GM12878 (cell line): ENCODE data around the gene MUSK. TPM values are rescaled to one million over a fixed set of nuclear protein-coding genes. Genes with fewer than 3 reads are reported as not detected.

Experiments used
- ATAC-seq: fragments of 200-7000 bp; cut with Tn5 transposase; 3 replicates; pipeline ENCODE4 v1.9.1; 2020; ENCODE audit warnings: mild to moderate bottlenecking, moderate library complexity
- BruUV-seq: library from RNA; stranded (reverse); fragments of 400-500 nt; replicated peaks from 2 replicates; lab custom pipeline; 2021; lab: Mats Ljungman, UMichigan
- CTCF ChIA-PET: fragments of 300-600 bp; sonication (Branson Sonifier 250); formaldehyde crosslinking; extraction: SDS; loops from one replicate; lab custom pipeline; 2021; ENCODE audit warnings: inconsistent platforms; lab: Yijun Ruan, JAX
- POLR2A ChIA-PET: fragments of 350-600 bp; formaldehyde crosslinking; extraction: SDS; loops from one replicate; lab custom pipeline; 2021; ENCODE audit warnings: inconsistent platforms; lab: Charles Lee
- RAD21 ChIA-PET: fragments of 300-600 bp; sonication (Branson Sonifier 250); formaldehyde crosslinking; loops from one replicate; lab custom pipeline; 2023; ENCODE audit warnings: antibody characterized with exemption; ENCODE audit not compliant: unreplicated experiment; lab: Charles Lee
- SMC1A ChIA-PET: fragments of 300-600 bp; sonication (Branson Sonifier 250); formaldehyde crosslinking; loops from one replicate; lab custom pipeline; 2023; ENCODE audit not compliant: unreplicated experiment, uncharacterized antibody; lab: Charles Lee
- DNase-seq: peaks from one replicate; pipeline ENCODE4 v3.0.0-alpha.2; 2011; ENCODE audit warnings: low read depth, low spot score
- FAIRE-seq: peaks from 3 replicates; lab custom pipeline; 2011; peaks lifted over from hg19 to GRCh38; lab: Jason Lieb, UNC
- H2AFZ ChIP-seq: 2 replicates; pipeline ENCODE4 v1.6.0; 2011; ENCODE audit warnings: low read depth, low read length, control low read depth; ENCODE audit not compliant: control insufficient read depth
- H3K27ac ChIP-seq: 2 replicates; pipeline ENCODE4 v1.5.1; 2011; ENCODE audit warnings: control low read depth; ENCODE audit not compliant: control insufficient read depth, insufficient read depth
- H3K27me3 ChIP-seq, 2 experiments: replicated peaks in 1 of 2; 2 replicates each; pipeline versions ENCODE4 v1.6.0 to v1.6.1; 2011; ENCODE audit warnings: low read length in 1 of 2; ENCODE audit not compliant: control insufficient read depth in 2 of 2, insufficient read depth in 2 of 2
- H3K36me3 ChIP-seq, 2 experiments: 2 replicates each; pipeline ENCODE4 v1.5.1; 2011; ENCODE audit warnings: low read length in 1 of 2; ENCODE audit not compliant: control insufficient read depth in 2 of 2, insufficient read depth in 2 of 2
- H3K4me1 ChIP-seq: 2 replicates; pipeline ENCODE4 v1.6.1; 2011; ENCODE audit warnings: mild to moderate bottlenecking, low read length, moderate library complexity, mixed read lengths; ENCODE audit not compliant: control insufficient read depth, insufficient read depth
- H3K4me2 ChIP-seq: 2 replicates; pipeline ENCODE4 v1.6.0; 2011; ENCODE audit warnings: control low read depth; ENCODE audit not compliant: control insufficient read depth, insufficient read depth
- H3K4me3 ChIP-seq: fragments of 200-600 bp; sonication (generic); 2 replicates; pipeline ENCODE4 v1.5.1; 2016
- H3K79me2 ChIP-seq: 2 replicates; pipeline ENCODE4 v1.6.0; 2011; ENCODE audit warnings: low read length; ENCODE audit not compliant: control insufficient read depth, insufficient read depth
- H3K9ac ChIP-seq: 2 replicates; pipeline ENCODE4 v1.8.0; 2011; ENCODE audit warnings: low read length, control low read depth, mixed read lengths; ENCODE audit not compliant: control insufficient read depth, insufficient read depth
- H3K9me3 ChIP-seq: replicated peaks from 3 replicates; pipeline ENCODE4 v1.5.1; 2011; ENCODE audit warnings: mild to moderate bottlenecking, low read length; ENCODE audit not compliant: control insufficient read depth, insufficient read depth
- H4K20me1 ChIP-seq: 2 replicates; pipeline ENCODE4 v1.6.0; 2011; ENCODE audit not compliant: control insufficient read depth, insufficient read depth
- EED ChIP-seq: sonication (generic); IDR thresholded peaks from 2 replicates; pipeline ENCODE4 v1.6.1; 2016; ENCODE audit warnings: antibody characterized with exemption, low read depth
- EGR1 ChIP-seq, 2 experiments: IDR thresholded peaks; 1 replicate in 1 of 2; 2 replicates in 1 of 2; pipeline ENCODE4 v1.6.1; 2011 to 2012; ENCODE audit warnings: low read depth in 2 of 2, low read length in 2 of 2, borderline replicate concordance in 1 of 2, mild to moderate bottlenecking in 1 of 2, moderate library complexity in 1 of 2
- RELA ChIP-seq: fragments of 450-650 bp; IDR thresholded peaks from 2 replicates; pipeline ENCODE4 v1.8.0; 2014; ENCODE audit warnings: borderline replicate concordance; ENCODE audit not compliant: partially characterized antibody
- SREBF2 ChIP-seq: IDR thresholded peaks from 2 replicates; pipeline ENCODE4 v1.6.1; 2012; ENCODE audit warnings: mild to moderate bottlenecking, low read length
- TCF7 ChIP-seq: IDR thresholded peaks from 2 replicates; pipeline ENCODE4 v1.6.1; 2014; ENCODE audit warnings: antibody characterized with exemption, borderline replicate concordance
- ZNF217 ChIP-seq: fragments of 450-650 bp; IDR thresholded peaks from 2 replicates; pipeline ENCODE4 v1.6.1; 2017; ENCODE audit warnings: antibody characterized with exemption, mild to moderate bottlenecking
- ZNF622 ChIP-seq: fragments of 450-650 bp; IDR thresholded peaks from 2 replicates; pipeline ENCODE4 v1.6.1; 2017; ENCODE audit warnings: mild to moderate bottlenecking, inconsistent platforms
- WGBS: methylation state at CpG from one replicate; pipeline ENCODE4 v1.1.6; 2016; ENCODE audit warnings: low lambda C conversion rate; ENCODE audit not compliant: insufficient replicate concordance, insufficient coverage; ENCODE audit errors: missing lambda C conversion rate; 5-methylcytosine and 5-hydroxymethylcytosine counted together
- in situ Hi-C: fragments of 300-500 bp; cut with MboI; formaldehyde crosslinking; loops from 9 replicates; pipeline ENCODE4 v1.14.3; 2018; ENCODE audit warnings: mixed read lengths
- intact Hi-C: fragments of 100-400 bp; cut with micrococcal nuclease; formaldehyde crosslinking; loops from one replicate; pipeline ENCODE4 v1.14.2; 2022; ENCODE audit not compliant: unreplicated experiment
- polyA plus RNA-seq, 11 experiments: library from polyadenylated mRNA; depleted of rRNA in 4 of 11; unstranded in 6 of 11; stranded (reverse) in 5 of 11; fragments of >200 nt; fragmentation: Nextera tagmentation in 4 of 11; fragmentation: Illumina TruSeq in 1 of 11; extraction: Ambion mirVana in 4 of 11; extraction: Trizol in 1 of 11; gene quantifications; 1 replicate in 1 of 11; 2 replicates in 10 of 11; pipeline versions ENCODE4 v1.2.1 to v1.2.3, GENCODE V29; 2011 to 2016; ENCODE audit warnings: inconsistent platforms in 2 of 11, missing spikeins in 2 of 11, low read depth in 1 of 11
- total RNA-seq, 4 experiments: library from RNA; depleted of rRNA in 3 of 4; stranded (reverse); fragments of >200 nt in 3 of 4; fragmentation: Illumina TruSeq in 1 of 4; extraction: Trizol in 1 of 4; gene quantifications; 2 replicates each; pipeline versions ENCODE4 v1.2.1 to v1.2.3, GENCODE V29; 2013 to 2021
- TF ChIP-seq, protein P1 (sequence below): fragments of 450-650 bp; IDR thresholded peaks from 2 replicates; pipeline ENCODE4 v1.6.1; 2016; ENCODE audit warnings: mild to moderate bottlenecking
- TF ChIP-seq, protein P2 (sequence below): fragments of 450-650 bp; formaldehyde crosslinking; IDR thresholded peaks from 2 replicates; pipeline ENCODE4 v1.4.0; 2022; ENCODE audit warnings: mild to moderate bottlenecking, moderate library complexity

MUSK gene
- total and polyA plus RNA-seq, 10 of the 15 experiments (the other 5 are each of a cell fraction or from before 2014, with no cell fraction given) = 0.04 to 0.19 (median 0.10) TPM; not detected in 5

DNA sequence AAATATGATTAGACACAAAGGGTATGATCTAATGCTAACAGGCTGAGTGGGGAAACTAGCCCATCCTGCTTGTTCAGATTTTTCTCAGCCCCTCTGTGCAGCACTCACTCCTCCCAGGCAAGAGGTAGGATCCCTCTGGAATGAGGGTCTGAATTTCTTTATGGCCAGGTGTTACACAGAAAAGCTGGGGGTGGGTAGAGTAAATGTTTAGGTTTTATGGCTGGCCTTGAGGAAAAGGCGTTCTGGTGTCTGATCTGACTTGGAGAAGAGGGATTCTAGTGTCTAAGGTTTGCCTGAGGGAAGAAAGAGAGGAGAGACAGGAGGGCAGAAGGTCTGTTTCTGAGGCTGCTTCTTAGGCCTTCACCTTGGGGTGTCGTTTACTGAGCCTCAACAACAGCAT lies 97.3 kb downstream of the MUSK start:
- ChIA-PET SMC1A (interaction anchor here (1.0 kb wide), 1 partner anchor 10 kb away, joined by 5 read pairs; no protein-coding TSS in a partner anchor), POLR2A (interaction anchor here (0.6 kb wide), 1 partner anchor 1244 kb away, joined by 4 read pairs; no protein-coding TSS in a partner anchor), CTCF (interaction anchor here (1.1 kb wide), 1 partner anchor 8 kb away, joined by 3 read pairs; no protein-coding TSS in a partner anchor), RAD21 (no interaction called here)
- DNase-seq (no peak), FAIRE-seq (no peak), ATAC-seq (no peak)
- in situ Hi-C loops (no loop called here), intact Hi-C loops (no loop called here)
- no peaks in the 10 kb centered on the region for H4K20me1 ChIP-seq
- 6% methylated on average over 2 of the region's 2 CpGs for WGBS
- no peaks in the 10 kb centered on the region for H3K79me2 ChIP-seq
- no peaks in the 10 kb centered on the region for H3K27me3 ChIP-seq
- no peaks in the 10 kb centered on the region; the same call in 2 of the 3 replicates for H3K9me3 ChIP-seq
- BruUV-seq = no TSS peak
- no peak overlapping the region for H3K4me3 ChIP-seq
- no peak overlapping the region for H3K4me2 ChIP-seq
- H2AFZ ChIP-seq = peak overlapping the region; percentile 29; the same call in 1 of the 2 replicates
- H3K36me3 ChIP-seq = no peaks in the 10 kb centered on the region
- H3K4me1 ChIP-seq = no peaks in the 10 kb centered on the region
- H3K9ac ChIP-seq = no peak overlapping the region
- TF ChIP-seq ZNF217 = no peak
- TF ChIP-seq, protein P1, sequence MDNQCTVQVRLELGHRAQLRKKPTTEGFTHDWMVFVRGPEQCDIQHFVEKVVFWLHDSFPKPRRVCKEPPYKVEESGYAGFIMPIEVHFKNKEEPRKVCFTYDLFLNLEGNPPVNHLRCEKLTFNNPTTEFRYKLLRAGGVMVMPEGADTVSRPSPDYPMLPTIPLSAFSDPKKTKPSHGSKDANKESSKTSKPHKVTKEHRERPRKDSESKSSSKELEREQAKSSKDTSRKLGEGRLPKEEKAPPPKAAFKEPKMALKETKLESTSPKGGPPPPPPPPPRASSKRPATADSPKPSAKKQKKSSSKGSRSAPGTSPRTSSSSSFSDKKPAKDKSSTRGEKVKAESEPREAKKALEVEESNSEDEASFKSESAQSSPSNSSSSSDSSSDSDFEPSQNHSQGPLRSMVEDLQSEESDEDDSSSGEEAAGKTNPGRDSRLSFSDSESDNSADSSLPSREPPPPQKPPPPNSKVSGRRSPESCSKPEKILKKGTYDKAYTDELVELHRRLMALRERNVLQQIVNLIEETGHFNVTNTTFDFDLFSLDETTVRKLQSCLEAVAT = no peak
- H3K27ac ChIP-seq = no peak overlapping the region

- DNase-seq (no peak), FAIRE-seq (no peak), ATAC-seq (peak; percentile 26; the same call in 2 of the 3 replicates)
- no peaks in the 10 kb centered on the region for H3K36me3 ChIP-seq
- no peaks in the 10 kb centered on the region for H3K4me1 ChIP-seq
- ChIA-PET CTCF (interaction anchor here (1.7 to 1.9 kb wide), 3 partner anchors 10 to 17 kb away, joined by 4 to 8 read pairs (median 6); no protein-coding TSS in a partner anchor), SMC1A (interaction anchor here (0.6 to 1.4 kb wide), 5 partner anchors 9 to 53 kb away, joined by 3 to 5 read pairs (median 3); no protein-coding TSS in a partner anchor), POLR2A (interaction anchor here (1.1 kb wide), 1 partner anchor 10 kb away, joined by 3 read pairs; no protein-coding TSS in a partner anchor), RAD21 (no interaction called here)
- H3K27ac ChIP-seq = no peak overlapping the region
- no peaks in the 10 kb centered on the region for H3K27me3 ChIP-seq
- no peaks in the 10 kb centered on the region for H4K20me1 ChIP-seq
- H3K9me3 ChIP-seq = no peaks in the 10 kb centered on the region; the same call in 2 of the 3 replicates
- TF ChIP-seq, protein P2, sequence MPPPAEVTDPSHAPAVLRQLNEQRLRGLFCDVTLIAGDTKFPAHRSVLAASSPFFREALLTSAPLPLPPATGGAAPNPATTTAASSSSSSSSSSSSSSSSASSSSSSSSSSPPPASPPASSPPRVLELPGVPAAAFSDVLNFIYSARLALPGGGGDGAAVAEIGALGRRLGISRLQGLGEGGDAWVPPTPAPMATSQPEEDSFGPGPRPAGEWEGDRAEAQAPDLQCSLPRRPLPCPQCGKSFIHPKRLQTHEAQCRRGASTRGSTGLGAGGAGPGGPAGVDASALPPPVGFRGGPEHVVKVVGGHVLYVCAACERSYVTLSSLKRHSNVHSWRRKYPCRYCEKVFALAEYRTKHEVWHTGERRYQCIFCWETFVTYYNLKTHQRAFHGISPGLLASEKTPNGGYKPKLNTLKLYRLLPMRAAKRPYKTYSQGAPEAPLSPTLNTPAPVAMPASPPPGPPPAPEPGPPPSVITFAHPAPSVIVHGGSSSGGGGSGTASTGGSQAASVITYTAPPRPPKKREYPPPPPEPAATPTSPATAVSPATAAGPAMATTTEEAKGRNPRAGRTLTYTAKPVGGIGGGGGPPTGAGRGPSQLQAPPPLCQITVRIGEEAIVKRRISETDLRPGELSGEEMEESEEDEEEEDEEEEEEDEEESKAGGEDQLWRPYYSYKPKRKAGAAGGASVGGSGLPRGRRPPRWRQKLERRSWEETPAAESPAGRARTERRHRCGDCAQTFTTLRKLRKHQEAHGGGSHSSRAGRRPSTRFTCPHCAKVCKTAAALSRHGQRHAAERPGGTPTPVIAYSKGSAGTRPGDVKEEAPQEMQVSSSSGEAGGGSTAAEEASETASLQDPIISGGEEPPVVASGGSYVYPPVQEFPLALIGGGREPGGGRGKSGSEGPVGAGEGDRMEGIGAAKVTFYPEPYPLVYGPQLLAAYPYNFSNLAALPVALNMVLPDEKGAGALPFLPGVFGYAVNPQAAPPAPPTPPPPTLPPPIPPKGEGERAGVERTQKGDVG (CRISPR knock-in tag) = no peak
- no peak for TF ChIP-seq ZNF622
- no peak for TF ChIP-seq SREBF2
- no peak for TF ChIP-seq EGR1 (IDR thresholded peaks at IDR 0.05; ENCODE audit: borderline replicate concordance in 1 of 2, low read depth in 2 of 2, low read length in 2 of 2)
- no peak for TF ChIP-seq TCF7
- TF ChIP-seq RELA = no peak
- TF ChIP-seq EED = no peak
- no peaks in the 10 kb centered on the region for H3K79me2 ChIP-seq
- WGBS = 59% methylated on average over 6 of the region's 6 CpGs
- no peak overlapping the region for H3K9ac ChIP-seq
- H3K4me3 ChIP-seq = no peak overlapping the region
- H2AFZ ChIP-seq = no peak overlapping the region
- H3K4me2 ChIP-seq = no peak overlapping the region
- intact Hi-C loops (no loop called here), in situ Hi-C loops (no loop called here)
- no TSS peak for BruUV-seq
Measured at GRCh38 chr9:110767559-110768063, 99.0 kb downstream of the MUSK start.
